Left ventricle myocardium superior (tissue), 1 donor: ENCODE measurements around the gene IL10RA. TPM values are rescaled to one million over a fixed set of nuclear protein-coding genes. Genes with fewer than 3 reads are reported as not detected.
"Not testable (repeated sequence)": the region's sequence is repeated elsewhere in the genome, so short reads cannot be mapped to it uniquely, and the experiment has no call there.

Source experiments
- ATAC-seq: fragments of 200-7000 bp; cut with Tn5 transposase; one replicate; pipeline ENCODE4 v1.9.1; 2020; ENCODE audit warnings: mild to moderate bottlenecking, moderate library complexity
- DNase-seq: peaks from one replicate; pipeline ENCODE4 v3.0.0-alpha.2; 2020
- intact Hi-C: fragments of 100-400 bp; cut with micrococcal nuclease; formaldehyde crosslinking; loops from one replicate; pipeline ENCODE4 v1.11.0; 2022
- long read RNA-seq: library from polyadenylated mRNA; unstranded; transcript quantifications from one replicate; pipeline ENCODE4 v2.0.0, GENCODE V29; 2021
- total RNA-seq: library from RNA; stranded (reverse); fragmentation: NEBNext Ultra II Directional; extraction: Animal tissue kit (Norgen Biotek cat#: 25700); gene quantifications from one replicate; pipeline ENCODE4 v1.2.1, GENCODE V29; 2021
- donor health status: DM: no; HTN: yes; CAD: no; lungs with severe emphysema.

The IL10RA gene
- total RNA-seq: 6.0 TPM
- long read RNA-seq, full-length matches to known transcripts: 4 of 9 reads
- long read RNA-seq, partial matches to known transcripts: 1 of 9 reads
- long read RNA-seq, other reads (novel, unspliced or antisense): 4 of 9 reads

DNA sequence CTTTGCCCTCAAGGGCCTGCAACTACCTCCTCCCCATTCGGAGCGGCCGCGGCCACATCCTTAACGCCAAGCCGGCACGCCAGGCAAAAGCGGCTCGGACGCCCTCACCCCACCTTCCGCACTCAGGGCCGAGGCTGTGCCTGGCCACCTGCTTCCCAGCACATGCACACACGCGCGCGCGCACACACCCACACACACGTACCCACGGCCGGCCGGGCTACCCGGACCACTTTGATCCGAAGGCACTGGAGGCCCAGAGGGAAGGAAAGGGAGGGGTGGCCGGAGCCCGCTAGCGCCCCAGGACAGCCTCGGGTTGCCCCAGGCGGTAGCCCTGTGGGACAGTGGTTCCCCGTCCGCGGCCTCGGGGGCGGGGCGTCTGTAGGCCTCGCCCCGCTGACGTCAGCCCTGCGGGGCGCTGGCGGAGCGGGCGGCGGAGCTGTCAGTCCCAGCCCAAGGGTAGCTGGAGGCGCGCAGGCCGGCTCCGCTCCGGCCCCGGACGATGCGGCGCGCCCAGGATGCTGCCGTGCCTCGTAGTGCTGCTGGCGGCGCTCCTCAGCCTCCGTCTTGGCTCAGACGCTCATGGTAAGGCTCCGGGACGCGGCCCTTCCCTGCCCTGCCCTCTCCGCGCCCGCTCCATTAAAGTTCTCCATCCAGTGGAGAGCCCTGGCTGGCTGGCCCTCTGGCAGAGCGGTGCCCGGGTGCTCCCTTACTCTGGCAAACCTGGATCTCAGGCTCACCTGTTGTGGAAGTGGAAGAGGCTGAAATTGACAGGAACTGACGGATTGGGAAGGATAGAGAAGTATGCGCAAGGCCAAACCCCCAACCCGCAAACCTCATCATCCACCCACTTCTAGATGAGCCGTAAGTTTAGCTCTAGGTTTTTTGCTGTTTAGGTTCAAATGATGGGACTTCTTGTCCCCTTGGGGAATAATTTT is at the start of gene IL10RA:
TSS of gene IL10RA (plus strand) at position 442 of the 935 bp plus-strand sequence. CDS start at position 516, 74 bp downstream.
- DNase-seq (peak; percentile 92), ATAC-seq (peak; percentile 98)
- intact Hi-C loops: no loop called here

DNA sequence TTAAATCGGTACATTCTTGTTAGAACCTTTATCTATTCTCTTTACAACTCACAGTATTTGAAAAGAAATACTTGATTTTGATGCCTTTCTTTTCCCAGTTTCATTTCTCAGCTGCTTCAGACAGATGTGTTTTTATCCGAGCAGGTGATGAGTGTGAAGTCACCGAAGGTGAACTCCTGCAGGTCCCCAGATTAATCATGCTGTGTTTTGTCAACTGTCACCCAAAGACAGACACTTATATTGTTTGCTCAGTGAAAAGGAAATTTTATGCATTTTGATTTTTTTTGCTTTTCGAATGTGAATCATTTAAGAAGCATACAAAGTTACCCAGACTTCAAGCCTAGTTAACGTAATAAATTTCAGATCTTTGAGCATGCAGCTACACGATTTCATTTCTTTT is 49.2 kb upstream of the IL10RA start:
- intact Hi-C loops: no loop called here
- no peak for DNase-seq
- no peak for ATAC-seq

DNA sequence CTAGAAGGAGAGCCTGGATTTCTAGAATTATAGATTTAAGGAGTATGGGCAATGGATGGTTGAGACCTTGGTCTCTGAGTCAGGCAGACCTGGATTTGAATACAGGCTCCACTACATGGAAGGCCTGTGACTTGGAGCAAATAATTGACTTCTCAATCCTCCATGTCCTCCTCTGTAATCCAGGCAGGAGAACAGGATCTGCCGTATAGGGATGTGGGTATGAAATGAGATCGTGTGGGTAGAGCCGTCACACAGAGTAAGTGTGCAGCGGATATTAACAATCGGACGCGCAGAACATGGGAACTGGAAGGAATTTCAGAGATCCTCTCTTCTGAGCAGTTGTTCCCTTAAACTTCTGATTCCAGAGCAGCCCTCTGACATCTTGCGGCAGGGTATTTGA is 45.5 kb upstream of the IL10RA start:
- DNase-seq (no peak), ATAC-seq (no peak)
- intact Hi-C loops: no loop called here

DNA sequence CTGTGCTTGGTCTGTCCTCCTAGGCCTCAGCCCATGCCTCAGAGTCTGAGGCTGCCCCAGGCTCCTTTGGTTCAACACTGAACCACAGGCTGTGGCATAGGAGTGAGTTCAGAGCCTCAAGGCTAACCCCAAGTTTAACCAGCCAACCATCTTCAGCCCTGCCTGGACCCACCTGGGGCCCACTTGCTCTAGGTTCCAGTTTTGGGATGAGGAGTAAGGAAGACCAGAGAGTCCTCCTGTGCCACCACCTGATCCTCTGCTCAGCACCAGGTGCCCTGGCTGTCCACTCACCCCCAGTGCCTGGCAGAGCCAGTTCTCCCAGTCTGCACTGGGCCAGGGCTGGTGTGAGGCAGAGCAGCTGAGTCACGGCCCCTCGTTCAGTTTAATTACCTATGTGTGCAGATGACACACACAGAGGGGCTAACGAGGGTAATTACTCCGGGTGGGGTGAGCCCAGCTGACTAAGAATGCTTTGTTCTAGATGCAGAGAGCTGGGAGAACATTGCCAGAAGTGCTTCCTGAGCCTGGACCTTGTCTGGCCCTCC is 45.0 kb upstream of the IL10RA start:
- ATAC-seq: no peak
- DNase-seq: no peak
- intact Hi-C loops: no loop called here

DNA sequence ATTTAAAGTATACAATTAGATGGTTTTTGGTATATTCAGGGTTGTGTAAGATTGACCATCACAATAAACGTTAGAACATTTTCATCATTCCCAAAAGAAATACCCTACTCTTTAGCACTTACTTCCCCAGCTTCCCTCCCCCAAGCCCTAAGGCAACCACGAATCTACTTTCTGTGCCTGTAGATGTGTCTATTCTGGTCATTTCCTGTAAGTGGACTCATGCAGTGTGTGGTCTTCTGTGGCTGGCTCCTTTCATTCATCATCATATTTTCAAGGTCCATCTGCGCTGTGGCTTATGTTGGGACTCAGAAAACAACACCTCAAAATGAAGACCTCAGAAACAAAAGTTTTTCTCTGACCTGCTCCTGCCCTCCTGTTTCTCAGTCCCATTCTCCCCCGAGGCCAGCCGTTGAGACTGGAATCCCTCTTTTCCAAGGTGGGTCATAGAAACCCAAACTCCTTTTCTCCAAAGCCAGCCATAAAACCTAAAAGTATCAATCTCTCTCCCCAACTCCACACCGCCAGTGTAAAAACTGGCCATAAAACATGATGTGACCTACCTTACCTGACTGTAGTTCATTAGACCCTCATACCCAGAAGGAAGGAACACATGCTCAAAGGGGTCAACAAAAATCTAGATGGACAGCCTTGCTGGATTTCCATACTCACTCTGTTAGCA is 44.1 kb upstream of the IL10RA start:
- ATAC-seq: no peak
- intact Hi-C loops: no loop called here
- no peak for DNase-seq

DNA sequence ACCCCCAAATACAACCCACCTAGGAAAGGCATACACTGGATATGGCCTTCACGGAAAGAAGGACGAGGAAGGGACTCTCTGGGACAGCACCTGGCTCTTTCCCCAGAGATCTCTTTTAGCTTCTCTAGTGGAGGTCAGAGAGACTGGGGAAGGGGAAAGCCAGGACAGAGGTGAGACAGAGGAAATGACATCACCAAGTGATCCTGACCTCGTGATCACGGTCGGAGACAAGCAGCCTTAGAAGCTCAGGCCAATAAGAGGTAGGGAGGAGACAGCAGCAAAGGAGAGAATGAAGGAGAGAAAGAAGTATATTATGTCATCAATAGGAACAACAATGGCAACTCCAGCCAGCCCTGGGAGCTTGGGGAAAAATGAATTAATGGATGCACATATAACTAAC is 41.6 kb upstream of the IL10RA start:
- intact Hi-C loops: no loop called here
- DNase-seq (no peak), ATAC-seq (no peak)

DNA sequence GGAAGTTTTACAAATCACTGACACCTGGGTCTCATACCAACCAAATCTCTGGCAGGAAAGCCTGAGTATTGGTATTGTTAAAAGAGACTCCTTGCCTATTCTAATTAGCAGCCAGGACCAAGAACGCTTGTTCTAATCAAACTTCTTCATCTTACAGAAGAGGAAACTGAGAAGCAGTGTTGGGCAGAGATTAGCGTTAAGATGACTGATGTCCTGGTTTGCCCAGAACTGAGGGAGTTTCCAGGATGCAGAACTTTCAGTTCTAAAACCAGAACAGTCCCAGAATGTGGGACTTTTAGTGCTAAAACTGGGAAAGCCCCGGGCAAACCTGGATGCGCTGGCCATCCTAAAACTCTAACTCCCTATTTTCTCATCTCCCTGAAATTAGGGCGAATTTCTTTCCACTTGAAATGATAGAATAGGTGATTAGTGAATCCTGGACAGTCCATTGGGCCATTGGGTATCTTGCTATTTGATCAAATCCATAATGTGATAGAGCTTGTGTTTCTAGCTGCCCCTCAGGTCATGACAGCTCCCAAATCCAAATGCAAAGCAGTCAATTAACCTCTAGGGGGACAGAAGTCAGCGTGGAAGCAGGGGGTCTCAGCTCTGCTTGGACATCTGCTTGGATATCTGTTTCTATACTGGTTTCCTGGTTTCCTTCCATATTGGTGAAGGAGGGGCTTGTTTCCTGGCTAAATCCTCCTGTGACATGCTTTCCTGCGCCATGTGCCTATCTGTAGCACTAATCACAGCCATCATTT is 41.0 kb upstream of the IL10RA start:
- intact Hi-C loops: loop anchor here (5.0 kb wide), 1 partner anchor 103 kb away; no protein-coding TSS in a partner anchor
- DNase-seq: no peak
- ATAC-seq: peak; percentile 8

DNA sequence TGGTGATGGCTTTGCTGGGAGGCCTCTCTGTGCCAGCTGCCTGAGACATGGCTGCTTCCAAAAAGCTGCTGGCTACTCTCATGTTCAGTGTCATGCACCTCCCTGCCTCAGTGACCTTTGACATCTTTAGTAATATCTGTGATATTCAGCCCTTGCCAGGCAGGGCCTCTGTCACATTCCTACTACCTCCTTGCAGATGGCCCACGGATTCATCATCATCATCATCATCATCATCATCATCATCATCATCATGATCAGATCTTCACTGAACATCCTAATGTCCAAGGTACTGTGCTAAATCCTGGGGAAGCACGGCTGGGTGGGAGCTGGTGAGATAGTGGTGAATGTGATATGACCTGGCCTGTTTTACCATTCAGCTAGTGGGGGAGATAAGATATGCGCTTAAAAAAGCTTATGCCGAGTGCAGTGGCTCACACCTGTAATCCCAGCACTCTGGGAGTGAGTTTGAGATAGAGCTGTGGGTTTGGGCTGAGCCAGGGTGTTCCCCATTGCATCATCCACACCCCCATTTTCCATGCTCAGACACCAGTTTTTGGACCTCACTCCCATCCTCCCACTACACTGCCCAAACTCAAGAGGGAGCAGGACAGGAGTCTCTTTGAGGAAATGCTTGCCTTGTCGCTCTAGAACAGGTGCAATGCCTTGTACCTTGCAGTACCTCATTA is 39.9 kb upstream of the IL10RA start:
- DNase-seq: no peak
- intact Hi-C loops: loop anchor here (5.0 kb wide), 1 partner anchor 104 kb away; no protein-coding TSS in a partner anchor
- ATAC-seq: no peak

DNA sequence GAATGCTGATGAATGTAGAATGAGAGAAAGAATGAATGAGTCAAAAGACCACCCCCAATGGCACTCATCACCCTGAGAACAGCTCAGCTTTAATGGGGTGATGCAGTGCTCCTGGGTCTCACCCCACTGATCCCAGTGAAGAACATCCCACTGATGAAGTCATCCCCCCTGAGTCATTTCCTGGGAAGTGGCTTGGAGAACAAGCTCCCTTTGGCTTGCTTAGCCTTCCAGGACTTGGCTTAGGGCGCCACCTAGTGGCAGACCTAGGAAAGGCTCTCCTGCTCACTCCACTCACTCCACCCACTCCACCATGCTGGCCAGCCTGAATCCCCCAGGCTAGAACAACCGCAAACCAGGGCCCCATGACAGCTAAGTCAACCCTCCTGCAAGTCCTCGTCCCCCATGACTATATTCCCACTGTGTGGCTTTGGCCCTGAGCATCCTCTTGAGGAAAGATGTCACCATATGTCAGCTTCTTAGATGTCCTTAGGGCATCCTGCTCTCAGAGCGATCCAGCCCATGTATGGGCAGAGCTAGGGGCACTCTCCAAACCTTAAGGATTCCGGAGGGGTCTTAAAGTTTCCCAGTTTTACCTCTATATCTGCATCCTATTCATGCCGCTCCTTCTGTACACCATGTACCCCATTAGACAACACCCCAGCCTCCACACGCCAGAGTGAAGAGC is 39.2 kb upstream of the IL10RA start:
- ATAC-seq (peak; percentile 97), DNase-seq (peak; percentile 92)
- intact Hi-C loops: loop anchor here (5.0 kb wide), 1 partner anchor 105 kb away; no protein-coding TSS in a partner anchor

DNA sequence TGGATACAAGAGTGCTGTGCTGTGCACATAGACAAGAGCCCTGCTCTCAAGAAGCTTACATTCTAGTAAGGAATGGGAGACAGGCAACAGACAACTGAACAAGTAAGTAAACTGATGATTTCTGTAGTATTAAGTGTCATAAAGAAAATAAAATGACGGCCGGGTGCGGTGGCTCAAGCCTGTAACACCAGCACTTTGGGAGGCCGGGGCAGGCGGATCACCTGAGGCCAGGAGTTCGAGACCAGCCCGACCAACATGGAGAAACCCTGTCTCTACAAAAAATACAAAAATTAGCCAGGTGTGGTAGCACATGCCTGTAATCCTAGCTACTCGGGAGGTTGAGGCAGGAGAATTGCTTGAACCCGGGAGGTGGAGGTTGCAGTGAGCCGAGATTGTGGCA is 38.4 kb upstream of the IL10RA start:
- intact Hi-C loops: loop anchor here (5.0 kb wide), 1 partner anchor 105 kb away; no protein-coding TSS in a partner anchor
- ATAC-seq: not testable (repeated sequence)

DNA sequence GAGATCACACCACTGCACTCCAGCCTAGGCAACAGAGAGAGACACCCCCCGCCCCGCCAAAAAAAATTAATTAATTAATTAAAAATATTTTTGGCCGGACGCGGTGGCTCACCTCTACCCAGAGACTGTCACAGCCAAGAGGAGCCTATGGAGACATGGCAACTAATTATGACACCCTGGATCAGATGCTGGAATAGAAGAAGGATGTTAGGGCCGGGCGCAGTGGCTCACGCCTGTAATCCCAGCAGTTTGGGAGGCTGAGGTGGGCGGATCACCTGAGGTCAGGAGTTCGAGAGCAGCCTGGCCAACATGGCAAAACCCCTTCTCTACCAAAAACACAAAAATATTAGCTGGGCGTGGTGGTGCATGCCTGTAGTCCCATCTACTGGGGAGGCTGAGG is 37.7 kb upstream of the IL10RA start:
- ATAC-seq: not testable (repeated sequence)

More for the DNA sequence above, 38.4 kb upstream of the IL10RA start:
- not testable (repeated sequence) for DNase-seq

DNA sequence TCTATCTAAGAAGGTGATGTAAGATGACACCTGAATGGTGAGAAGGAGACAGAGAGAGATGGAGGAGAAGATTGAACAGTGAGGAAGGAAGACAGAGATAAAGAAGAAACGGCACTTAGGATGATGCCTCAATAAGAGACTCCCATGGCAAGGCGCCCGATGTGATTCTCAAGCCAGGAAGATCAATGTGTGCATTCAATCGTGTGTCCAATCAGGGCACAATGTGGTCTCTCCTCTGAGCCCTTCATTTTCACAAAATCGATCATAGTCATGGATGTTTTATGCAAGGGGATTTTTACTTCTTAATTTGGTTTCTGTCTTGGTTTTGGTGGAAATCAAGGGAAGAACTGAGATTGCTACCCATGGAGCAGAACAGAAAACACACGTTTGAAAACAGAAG is 37.1 kb upstream of the IL10RA start:
- intact Hi-C loops: loop anchor here (5.0 kb wide), 1 partner anchor 107 kb away; no protein-coding TSS in a partner anchor
- ATAC-seq: no peak
- DNase-seq: no peak

More for the DNA sequence above, 37.7 kb upstream of the IL10RA start:
- intact Hi-C loops: loop anchor here (5.0 kb wide), 1 partner anchor 106 kb away; no protein-coding TSS in a partner anchor
- not testable (repeated sequence) for DNase-seq

DNA sequence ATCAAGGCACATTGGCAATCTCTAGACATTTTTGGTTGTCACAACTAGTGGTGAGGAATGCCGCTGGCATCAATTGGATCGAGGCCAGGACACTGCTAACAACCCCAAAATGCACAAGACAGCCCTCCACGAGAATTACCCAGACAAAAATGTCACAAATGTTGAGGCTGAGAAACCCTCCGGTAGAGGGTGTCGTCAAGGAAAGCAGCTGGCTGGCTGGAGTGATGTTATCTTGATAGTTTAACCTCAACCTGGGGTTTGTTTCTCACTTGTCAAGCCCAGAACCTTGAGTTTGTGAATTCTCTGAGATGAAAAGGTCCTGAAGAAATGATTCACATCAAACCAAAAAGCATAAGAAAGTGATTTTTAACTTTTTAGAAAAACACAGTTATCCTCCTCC is 35.9 kb upstream of the IL10RA start:
- no peak for DNase-seq
- intact Hi-C loops: no loop called here
- no peak for ATAC-seq

DNA sequence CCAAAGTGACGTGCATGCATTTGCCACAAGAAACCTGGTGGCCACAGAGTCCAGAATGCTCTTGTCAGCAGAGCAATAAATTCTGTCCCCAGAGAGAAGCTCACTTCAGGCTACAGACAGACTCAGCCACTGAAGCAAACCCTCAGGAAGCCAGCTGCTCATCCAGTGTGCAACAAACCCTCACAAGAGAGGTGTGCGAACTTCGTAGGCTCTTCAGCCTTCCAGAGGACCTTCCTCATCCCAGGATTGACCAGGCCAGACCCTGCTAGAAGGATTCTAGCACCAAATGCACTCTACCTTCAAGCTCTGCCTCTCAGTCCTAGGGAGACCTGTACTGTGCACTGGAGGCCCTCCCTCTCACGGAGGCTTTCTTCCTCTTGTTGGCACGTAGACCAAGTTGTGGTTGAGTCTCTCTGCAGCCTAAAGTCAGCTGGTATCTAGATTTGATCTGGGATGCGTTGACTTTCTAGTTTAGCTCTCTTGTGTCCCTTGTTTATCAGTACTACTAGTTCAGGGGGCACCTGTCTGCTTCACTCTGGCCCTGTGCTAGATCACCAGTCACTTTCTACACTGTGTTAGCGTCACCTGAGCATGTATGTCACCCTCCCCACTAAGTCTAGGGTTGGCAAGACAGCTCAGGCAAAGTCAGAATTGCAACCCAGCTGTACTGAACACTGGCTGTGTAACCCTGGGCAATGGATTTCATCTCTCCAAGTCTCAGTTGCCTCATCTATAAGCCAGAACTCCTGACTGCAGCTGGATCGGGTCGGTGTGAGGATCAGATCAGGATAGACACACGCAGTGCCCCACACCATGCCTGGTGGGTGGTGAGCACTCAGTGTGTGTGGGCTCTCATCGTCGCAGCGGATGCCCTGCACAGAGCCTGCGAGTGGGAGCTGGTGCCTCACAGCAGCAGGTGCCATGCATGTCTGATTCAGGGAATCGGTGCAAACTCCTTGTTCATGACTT is 34.9 kb upstream of the IL10RA start:
- ATAC-seq: no peak
- intact Hi-C loops: no loop called here
- DNase-seq: no peak

DNA sequence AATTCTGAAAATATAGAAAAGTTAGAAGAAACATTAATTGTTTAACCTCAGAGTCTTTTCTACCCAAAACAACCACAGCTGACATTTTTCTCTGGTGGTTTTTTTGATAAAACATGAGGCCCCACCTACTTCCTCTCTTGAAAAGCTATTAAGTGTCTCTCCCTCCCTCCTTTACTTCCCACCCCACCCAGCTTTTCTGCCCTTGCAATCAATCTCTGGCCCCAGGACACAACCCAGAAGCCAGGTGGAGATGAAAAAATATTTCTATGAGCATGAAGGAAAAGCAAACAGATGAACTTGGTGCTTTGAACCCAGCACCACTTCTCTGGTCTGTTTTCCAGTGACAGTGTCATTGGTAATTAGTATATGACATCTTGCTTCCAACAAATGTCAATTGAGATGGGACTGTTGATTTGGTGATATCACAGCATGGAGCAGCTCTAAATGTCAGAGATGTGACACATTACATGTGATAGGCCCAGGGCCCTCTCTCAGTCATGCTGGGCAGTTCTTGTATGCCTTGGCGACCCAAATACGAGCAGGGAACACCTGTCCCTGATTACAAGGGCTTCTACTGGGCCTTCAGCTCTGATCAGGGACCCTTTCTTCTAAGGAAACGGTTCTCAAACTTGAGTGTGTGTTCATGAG is 33.0 kb upstream of the IL10RA start:
- DNase-seq (no peak), ATAC-seq (peak; percentile 42)
- intact Hi-C loops: no loop called here

DNA sequence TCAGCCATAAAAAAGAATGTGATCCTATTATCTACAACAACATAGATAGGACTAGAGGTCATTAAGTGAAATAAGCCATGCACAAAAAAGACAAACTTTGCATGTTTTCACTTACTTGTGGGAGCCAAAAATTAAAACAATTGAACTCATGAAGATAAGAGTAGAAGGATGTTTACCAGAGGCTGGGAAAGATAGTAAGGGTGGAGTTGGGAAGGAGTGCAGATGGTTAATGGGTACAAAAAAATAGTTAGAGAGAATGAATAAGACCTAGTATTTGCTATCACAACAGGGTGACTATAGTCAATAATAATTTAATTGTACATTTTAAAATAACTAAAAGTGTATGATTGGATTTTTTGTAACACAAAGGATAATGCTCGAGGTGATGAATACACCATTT is 27.2 kb upstream of the IL10RA start:
- no peak for DNase-seq
- ATAC-seq: no peak
- intact Hi-C loops: no loop called here
